HUES64 (cell line): Measurements from ENCODE around the gene DDX17.

Experiments
- H3K27ac ChIP-seq: 2 replicates; pipeline ENCODE4 v1.7.0; 2013; ENCODE audit warnings: low read depth, low read length, inconsistent platforms
- H3K27me3 ChIP-seq: 2 replicates; pipeline ENCODE4 v1.6.1; 2013; ENCODE audit warnings: mild to moderate bottlenecking, low read length; ENCODE audit not compliant: insufficient read depth
- H3K36me3 ChIP-seq: 2 replicates; pipeline ENCODE4 v1.6.1; 2013; ENCODE audit warnings: mild to moderate bottlenecking, low read length; ENCODE audit not compliant: insufficient read depth
- H3K4me1 ChIP-seq: 2 replicates; pipeline ENCODE4 v1.6.1; 2013; ENCODE audit warnings: mild to moderate bottlenecking, low read length, moderate library complexity; ENCODE audit not compliant: insufficient read depth
- H3K4me3 ChIP-seq: 2 replicates; pipeline ENCODE4 v1.5.1; 2013; ENCODE audit warnings: mild to moderate bottlenecking, low read length, moderate library complexity
- H3K9ac ChIP-seq: 2 replicates; pipeline ENCODE4 v1.6.1; 2013; ENCODE audit warnings: mild to moderate bottlenecking, low read depth, low read length
- H3K9me3 ChIP-seq: 2 replicates; pipeline ENCODE4 v1.6.1; 2013; ENCODE audit warnings: low read depth, low read length; ENCODE audit not compliant: insufficient read depth
- WGBS: fragments of 150-250, 120-280 bp; methylation state at CpG from one replicate; pipeline ENCODE4 v1.1.7; 2013; ENCODE audit warnings: missing lambda C conversion rate; 5-methylcytosine and 5-hydroxymethylcytosine counted together

The DDX17 gene

DNA sequence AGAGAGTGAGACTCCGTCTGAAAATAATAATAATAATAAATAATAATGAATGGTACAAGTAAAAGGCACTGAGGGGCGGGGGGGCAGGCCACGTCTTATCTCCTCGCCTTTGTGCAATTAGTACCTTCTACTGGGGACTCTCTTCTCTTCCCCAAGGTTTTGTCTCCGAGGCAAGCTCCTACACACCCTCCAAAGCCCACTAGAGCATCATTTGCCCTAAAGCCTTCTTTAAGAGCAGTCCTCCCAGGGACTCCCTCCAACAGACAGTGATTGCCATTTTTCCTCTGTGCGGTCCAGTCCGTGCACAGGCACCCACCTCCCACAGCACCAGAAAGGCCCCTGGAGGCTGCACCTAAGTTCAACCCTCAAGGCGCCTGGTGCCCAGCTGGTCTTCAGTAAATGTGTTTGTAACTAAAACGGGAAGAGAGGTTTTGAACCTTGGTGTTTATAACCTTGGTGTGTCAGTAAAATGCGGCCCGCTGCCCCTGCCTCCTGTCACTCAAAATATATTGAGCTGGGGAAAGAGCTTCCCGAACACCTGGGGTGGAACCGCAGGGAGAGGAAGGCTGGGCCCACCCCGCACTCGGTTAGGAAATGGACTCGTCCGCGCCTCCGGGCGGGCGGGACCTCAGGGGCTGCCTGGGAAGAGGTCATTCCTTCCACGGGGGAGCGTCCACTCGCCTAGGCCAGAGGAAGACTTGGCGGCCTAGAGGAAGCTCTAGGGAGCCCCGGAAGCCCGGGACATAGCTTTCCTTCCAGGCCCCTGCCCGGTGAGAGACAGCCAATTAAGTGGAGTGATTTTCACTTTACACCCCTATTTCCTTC, 42.9 kb downstream of the DDX17 start:
- no peaks in the 10 kb centered on the region for H3K36me3 ChIP-seq
- peaks cover 78% of the 10 kb centered on the region for H3K27me3 ChIP-seq
- no peak overlapping the region for H3K27ac ChIP-seq
- 23% methylated on average over 27 of the region's 28 CpGs for WGBS
- no peak overlapping the region for H3K9ac ChIP-seq
- H3K4me1 ChIP-seq: peaks cover 9% of the 10 kb centered on the region
- H3K9me3 ChIP-seq: no peaks in the 10 kb centered on the region
- peak overlapping the region; percentile 31 for H3K4me3 ChIP-seq

- Histone ChIP-seq H3K9me3 (no peaks in the 10 kb centered on the region), H3K4me1 (peaks cover 9% of the 10 kb centered on the region), H3K36me3 (no peaks in the 10 kb centered on the region), H3K27me3 (peaks cover 72% of the 10 kb centered on the region), H3K27ac (no peak overlapping the region), H3K9ac (no peak overlapping the region), H3K4me3 (peak overlapping the region; percentile 35)
- WGBS: 16% methylated on average over 51 of the region's 51 CpGs
These were observed 44.6 kb downstream of the DDX17 start for GRCh38 chr22:38461414-38462081.

DNA sequence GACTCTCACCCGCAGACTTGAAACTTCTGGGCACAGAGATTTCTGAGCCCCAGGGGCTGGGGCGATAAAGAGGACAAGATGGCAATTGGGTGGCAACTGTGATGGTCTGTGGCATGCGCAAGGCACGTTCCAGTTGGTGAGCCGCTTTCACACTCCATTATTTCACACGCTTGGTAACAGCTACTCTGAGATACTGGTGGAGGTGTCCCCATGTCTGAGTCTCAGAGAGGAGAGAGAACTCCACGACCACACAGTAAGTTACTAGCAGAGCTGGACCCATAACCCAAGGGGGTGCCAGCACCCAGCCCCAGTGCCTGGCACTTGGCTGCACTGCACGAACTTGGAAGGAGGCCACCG, 45.1 kb downstream of the DDX17 start:
- Histone ChIP-seq H3K4me3 (peak overlapping the region; percentile 35), H3K27ac (no peak overlapping the region), H3K9me3 (no peaks in the 10 kb centered on the region), H3K36me3 (no peaks in the 10 kb centered on the region), H3K4me1 (peaks cover 9% of the 10 kb centered on the region), H3K27me3 (peaks cover 74% of the 10 kb centered on the region), H3K9ac (no peak overlapping the region)
- WGBS: 62% methylated on average over 9 of the region's 9 CpGs

DNA sequence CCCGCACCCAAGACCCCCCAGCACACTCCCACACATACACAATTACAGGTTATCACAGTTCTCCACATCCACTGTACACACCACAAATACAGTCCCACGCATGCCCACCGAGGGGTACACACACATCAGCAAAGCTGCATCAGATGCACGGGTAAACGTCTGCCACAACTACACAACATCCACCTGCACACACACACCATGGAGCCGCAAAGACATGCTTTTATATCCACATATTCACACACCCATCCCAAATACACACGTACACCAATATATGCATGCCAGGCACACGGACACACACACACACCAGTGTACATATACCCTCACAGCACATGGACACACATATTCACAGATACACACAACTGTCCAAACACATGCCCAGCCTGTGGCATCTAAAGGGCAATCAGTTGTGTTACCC, 45.7 kb downstream of the DDX17 start:
- WGBS: 78% methylated on average over 8 of the region's 8 CpGs
- Histone ChIP-seq H3K4me3 (no peak overlapping the region), H3K9ac (no peak overlapping the region), H3K27ac (no peak overlapping the region), H3K4me1 (peaks cover 9% of the 10 kb centered on the region), H3K9me3 (no peaks in the 10 kb centered on the region), H3K27me3 (peaks cover 73% of the 10 kb centered on the region), H3K36me3 (no peaks in the 10 kb centered on the region)

GRCh38 chr22:38456841-38457699, 49.0 kb downstream of the DDX17 start:
- Histone ChIP-seq H3K4me3 (no peak overlapping the region), H3K36me3 (no peaks in the 10 kb centered on the region), H3K9ac (no peak overlapping the region), H3K4me1 (0 out of 2 replicates have a peak, but pooled peaks cover 2% of the 10 kb centered on the region), H3K27me3 (peaks cover 80% of the 10 kb centered on the region), H3K27ac (no peak overlapping the region), H3K9me3 (no peaks in the 10 kb centered on the region)
- WGBS: 88% methylated on average over 14 of the region's 14 CpGs

DNA sequence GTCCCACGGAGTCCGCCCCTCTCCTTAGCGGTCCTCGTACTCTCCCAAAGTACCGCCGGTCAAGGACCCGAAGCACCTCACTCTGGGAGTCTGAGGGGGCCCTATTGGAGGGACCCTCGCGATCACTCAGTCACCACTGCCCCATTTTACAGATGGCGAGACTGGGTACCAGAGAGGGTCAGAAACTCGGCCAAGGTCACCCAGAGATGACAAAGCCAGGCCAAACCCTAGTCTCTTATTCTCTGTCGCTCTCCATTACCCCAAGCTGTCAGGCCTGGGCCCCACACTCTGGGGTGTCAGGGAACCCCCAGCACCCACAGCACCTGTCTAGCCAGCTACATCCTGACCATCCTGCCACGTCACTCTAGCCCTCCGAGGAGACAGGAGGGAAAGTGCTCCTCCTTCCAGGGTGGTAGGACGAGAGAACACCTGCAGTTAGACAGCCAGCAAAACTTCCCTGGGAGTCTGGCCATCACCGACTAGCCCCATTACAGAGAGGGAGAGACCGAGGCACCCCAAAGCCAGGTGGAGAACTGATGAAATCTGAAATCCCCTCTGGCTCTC, 49.8 kb downstream of the DDX17 start:
- Histone ChIP-seq H3K4me1 (0 out of 2 replicates have a peak, but pooled peaks cover 3% of the 10 kb centered on the region), H3K27ac (no peak overlapping the region), H3K27me3 (peaks cover 81% of the 10 kb centered on the region), H3K36me3 (no peaks in the 10 kb centered on the region), H3K9ac (no peak overlapping the region), H3K4me3 (peak overlapping the region; percentile 52), H3K9me3 (no peaks in the 10 kb centered on the region)
- 35% methylated on average over 17 of the region's 17 CpGs for WGBS

- H3K9ac ChIP-seq: no peak overlapping the region; the same call in 1 of the 2 replicates
- under 1% methylated on average over 87 of the region's 90 CpGs for WGBS
- H3K4me3 ChIP-seq: peak overlapping the region; percentile 52
- peaks cover 79% of the 10 kb centered on the region for H3K27me3 ChIP-seq
- no peaks in the 10 kb centered on the region for H3K36me3 ChIP-seq
- H3K27ac ChIP-seq: no peak overlapping the region
- 0 out of 2 replicates have a peak, but pooled peaks cover 3% of the 10 kb centered on the region for H3K4me1 ChIP-seq
- H3K9me3 ChIP-seq: no peaks in the 10 kb centered on the region
These were observed 50.4 kb downstream of the DDX17 start for GRCh38 chr22:38455530-38456271.

DNA sequence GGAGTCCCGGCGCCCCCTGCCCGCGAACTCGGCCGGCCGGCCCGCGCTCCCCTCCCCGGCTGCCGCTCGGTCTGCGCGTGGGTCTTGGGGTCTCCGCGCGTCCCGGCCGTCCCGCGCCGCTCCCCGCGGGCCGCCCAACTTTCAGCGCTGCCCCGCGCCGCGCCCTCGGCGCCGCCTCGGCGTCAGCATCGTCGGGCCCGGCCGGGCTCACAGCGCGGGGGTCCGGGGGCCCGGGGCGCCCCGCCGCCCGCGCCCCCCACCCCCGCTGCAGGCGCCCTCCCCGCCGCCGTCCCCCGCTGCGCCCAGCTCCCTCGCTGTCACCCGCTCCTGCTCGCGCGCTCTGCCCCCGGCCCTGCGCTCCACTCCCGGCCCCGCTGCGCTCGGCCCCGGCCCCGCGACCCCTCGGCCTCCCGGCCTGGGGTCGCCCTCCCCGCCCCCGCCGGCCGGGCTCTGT, 51.0 kb downstream of the DDX17 start, which contains the start of gene KCNJ4:
Gene KCNJ4 (minus strand): TSS at position 124 of the 454 bp plus-strand sequence. CDS start 27,067 bp downstream, outside the sequence.
- WGBS: under 1% methylated on average over 76 of the region's 76 CpGs
- peak within 1 kb of the TSS; percentile 52 for H3K4me3 ChIP-seq

DNA sequence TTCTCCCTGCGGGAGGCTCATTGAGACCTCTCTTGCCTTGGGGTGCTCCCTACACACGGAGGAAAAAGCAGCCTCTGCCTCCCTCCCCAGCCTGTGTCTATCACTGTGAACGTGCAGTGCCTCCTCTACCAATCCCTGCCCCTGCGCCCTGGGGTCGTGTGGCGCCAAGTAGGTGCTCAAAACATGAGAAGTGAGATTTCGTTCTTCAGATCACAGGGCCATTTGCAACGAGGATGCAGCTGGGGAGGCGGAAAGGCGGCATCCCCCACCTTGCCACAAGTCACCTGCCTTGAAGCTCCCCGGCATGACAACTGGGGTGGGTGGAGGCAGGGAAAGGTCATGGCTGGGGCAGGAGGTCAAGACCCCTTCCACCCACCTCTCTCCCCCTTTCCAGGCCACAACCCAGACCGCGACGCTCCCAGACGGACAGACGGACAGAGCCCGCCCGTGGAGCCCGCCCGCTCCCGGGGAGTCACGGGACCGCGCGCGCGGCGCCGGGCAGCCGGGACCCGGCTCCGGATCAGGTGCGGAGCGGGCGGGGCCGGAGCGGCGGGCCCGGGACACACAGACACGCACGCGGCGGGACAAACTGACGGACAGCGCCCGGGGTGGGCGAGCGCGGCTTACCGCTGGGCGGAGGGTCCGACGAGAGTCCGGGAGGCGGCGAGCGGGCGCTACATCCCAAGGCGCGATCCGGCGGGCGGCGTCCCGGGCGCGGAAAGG, 51.6 kb downstream of the DDX17 start:
- Histone ChIP-seq H3K9ac (no peak overlapping the region), H3K36me3 (no peaks in the 10 kb centered on the region), H3K4me3 (peak overlapping the region; percentile 41), H3K4me1 (peaks cover 3% of the 10 kb centered on the region; the same call in 1 of the 2 replicates), H3K27me3 (peaks cover 77% of the 10 kb centered on the region), H3K9me3 (no peaks in the 10 kb centered on the region), H3K27ac (no peak overlapping the region)
- 5% methylated on average over 67 of the region's 67 CpGs for WGBS

More for the DNA sequence above, 51.0 kb downstream of the DDX17 start, which contains the start of gene KCNJ4:
- H3K27ac ChIP-seq: no peak within 1 kb of the TSS
- no peaks in the 10 kb centered on the region for H3K36me3 ChIP-seq
- no peaks in the 10 kb centered on the region for H3K9me3 ChIP-seq
- H3K9ac ChIP-seq: no peak within 1 kb of the TSS; the same call in 1 of the 2 replicates
- H3K27me3 ChIP-seq: peaks cover 78% of the 10 kb centered on the region
- H3K4me1 ChIP-seq: 0 out of 2 replicates have a peak, but pooled peaks cover 3% of the 10 kb centered on the region
